Calu3 (cell line): ENCODE measurements around the gene TNRC6C. TPM values are rescaled to one million over a fixed set of nuclear protein-coding genes. Genes with fewer than 3 reads are reported as not detected.
"Not testable (repeated sequence)": the region's sequence is repeated elsewhere in the genome, so short reads cannot be mapped to it uniquely, and the experiment has no call there.

Experiments
- BruUV-seq: library from RNA; stranded (reverse); fragments of 400-500 nt; replicated peaks from 2 replicates; lab custom pipeline; 2021; lab: Mats Ljungman, UMichigan
- CTCF ChIA-PET: fragments of 300-600 bp; sonication (Branson Sonifier 250); formaldehyde crosslinking; loops from one replicate; lab custom pipeline; 2022; ENCODE audit warnings: antibody characterized with exemption; lab: Charles Lee
- DNase-seq: peaks from one replicate; pipeline ENCODE4 v3.0.0; 2022
- H3K27ac Mint-ChIP-seq: one replicate; pipeline ENCODE4 v1.8.0; 2022; ENCODE audit warnings: mixed read lengths; ENCODE audit not compliant: unreplicated experiment
- H3K27me3 Mint-ChIP-seq: one replicate; pipeline ENCODE4 v1.8.0; 2022; ENCODE audit warnings: mixed read lengths; ENCODE audit not compliant: unreplicated experiment
- H3K36me3 Mint-ChIP-seq: one replicate; pipeline ENCODE4 v1.8.0; 2022; ENCODE audit warnings: mild to moderate bottlenecking, moderate library complexity, mixed read lengths; ENCODE audit not compliant: insufficient read depth, unreplicated experiment
- H3K4me1 Mint-ChIP-seq: one replicate; pipeline ENCODE4 v1.8.0; 2022; ENCODE audit warnings: mild to moderate bottlenecking, low read depth, mixed read lengths; ENCODE audit not compliant: unreplicated experiment
- H3K4me3 Mint-ChIP-seq: one replicate; pipeline ENCODE4 v1.8.0; 2022; ENCODE audit warnings: mild to moderate bottlenecking, low read depth, moderate library complexity, mixed read lengths; ENCODE audit not compliant: unreplicated experiment
- H3K9me3 Mint-ChIP-seq: one replicate; pipeline ENCODE4 v1.8.0; 2022; ENCODE audit warnings: low read depth, mixed read lengths; ENCODE audit not compliant: unreplicated experiment
- intact Hi-C: fragments of 100-400 bp; cut with micrococcal nuclease; formaldehyde crosslinking; loops from one replicate; pipeline ENCODE4 v1.10.0; 2022; ENCODE audit not compliant: unreplicated experiment
- total RNA-seq: library from RNA; stranded (reverse); gene quantifications from 2 replicates; pipeline ENCODE4 v1.2.3, GENCODE V29; 2022
- TF ChIP-seq, protein P1 (sequence below): fragments of 200-600 bp; IDR thresholded peaks from one replicate; pipeline ENCODE4 v1.8.0; 2022; ENCODE audit warnings: antibody characterized with exemption; ENCODE audit not compliant: unreplicated experiment

TNRC6C gene
- total RNA-seq, 1 experiment from 2014 or later: 18.2 TPM

DNA sequence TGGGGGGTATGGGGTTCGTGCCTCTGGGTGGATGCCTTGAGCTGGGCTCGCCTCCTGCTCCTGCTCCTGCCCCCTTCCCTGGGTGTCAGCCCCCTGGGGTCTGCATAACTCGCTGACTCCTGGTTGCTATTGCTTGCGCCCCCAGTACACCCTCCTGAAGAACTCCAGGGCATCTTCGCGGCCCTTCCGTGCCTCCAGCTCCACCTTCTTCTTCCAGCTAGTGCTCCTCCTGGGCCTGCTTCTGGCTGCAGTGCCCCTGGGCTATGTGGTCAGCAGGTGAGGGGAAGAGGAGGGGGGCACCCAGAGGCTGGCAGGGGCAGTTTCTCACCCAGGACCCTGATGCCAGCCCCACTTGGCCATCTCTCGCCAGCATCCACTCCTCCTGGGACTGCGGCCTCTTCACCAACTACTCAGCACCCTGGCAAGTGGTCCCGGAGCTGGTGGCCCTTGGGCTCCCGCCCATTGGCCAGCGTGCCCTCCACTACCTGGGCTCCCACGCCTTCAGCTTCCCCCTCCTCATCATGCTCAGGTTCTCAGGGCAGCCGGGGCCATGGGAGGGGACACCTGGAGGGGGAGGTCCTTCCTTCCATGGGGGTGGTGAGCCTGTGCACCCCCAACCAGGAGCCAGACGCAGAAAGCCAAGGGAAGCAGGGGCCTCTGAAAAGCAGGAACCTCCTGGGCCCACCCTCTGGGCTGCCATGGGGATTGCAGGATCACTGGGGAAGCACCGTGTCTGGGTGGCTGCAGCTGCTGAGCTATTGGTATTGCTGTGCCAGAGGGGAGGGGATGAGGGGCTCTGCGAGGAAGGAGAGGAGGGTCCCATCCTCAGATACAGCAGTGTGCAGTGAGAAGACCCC is 179.9 kb downstream of the TNRC6C start:
- Mint-ChIP-seq H3K4me3 (no peak overlapping the region), H3K9me3 (no peaks in the 10 kb centered on the region), H3K4me1 (peaks cover 67% of the 10 kb centered on the region), H3K27me3 (no peaks in the 10 kb centered on the region), H3K36me3 (peaks cover 37% of the 10 kb centered on the region), H3K27ac (no peak overlapping the region)
- intact Hi-C loops: no loop called here
- no peak for DNase-seq
- TF ChIP-seq, protein P1, sequence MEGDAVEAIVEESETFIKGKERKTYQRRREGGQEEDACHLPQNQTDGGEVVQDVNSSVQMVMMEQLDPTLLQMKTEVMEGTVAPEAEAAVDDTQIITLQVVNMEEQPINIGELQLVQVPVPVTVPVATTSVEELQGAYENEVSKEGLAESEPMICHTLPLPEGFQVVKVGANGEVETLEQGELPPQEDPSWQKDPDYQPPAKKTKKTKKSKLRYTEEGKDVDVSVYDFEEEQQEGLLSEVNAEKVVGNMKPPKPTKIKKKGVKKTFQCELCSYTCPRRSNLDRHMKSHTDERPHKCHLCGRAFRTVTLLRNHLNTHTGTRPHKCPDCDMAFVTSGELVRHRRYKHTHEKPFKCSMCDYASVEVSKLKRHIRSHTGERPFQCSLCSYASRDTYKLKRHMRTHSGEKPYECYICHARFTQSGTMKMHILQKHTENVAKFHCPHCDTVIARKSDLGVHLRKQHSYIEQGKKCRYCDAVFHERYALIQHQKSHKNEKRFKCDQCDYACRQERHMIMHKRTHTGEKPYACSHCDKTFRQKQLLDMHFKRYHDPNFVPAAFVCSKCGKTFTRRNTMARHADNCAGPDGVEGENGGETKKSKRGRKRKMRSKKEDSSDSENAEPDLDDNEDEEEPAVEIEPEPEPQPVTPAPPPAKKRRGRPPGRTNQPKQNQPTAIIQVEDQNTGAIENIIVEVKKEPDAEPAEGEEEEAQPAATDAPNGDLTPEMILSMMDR: no peak
- no TSS peak for BruUV-seq
- CTCF ChIA-PET: interaction anchor here (1.2 kb wide), 1 partner anchor 9 kb away, joined by 3 read pairs; no protein-coding TSS in a partner anchor

DNA sequence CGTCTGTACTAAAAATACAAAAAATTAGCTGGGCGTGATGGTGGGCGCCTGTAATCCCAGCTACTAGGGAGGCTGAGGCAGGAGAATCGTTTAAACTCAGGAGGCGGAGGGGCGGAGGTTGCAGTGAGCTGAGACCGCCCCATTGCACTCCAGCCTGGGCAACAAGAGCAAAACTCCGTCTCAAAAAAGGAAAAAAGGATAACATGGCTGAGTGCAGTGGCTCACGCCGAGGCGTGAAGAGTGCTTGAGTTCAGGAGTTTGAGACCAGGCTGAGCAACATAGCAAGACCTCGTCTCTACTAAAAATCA is 181.3 kb downstream of the TNRC6C start:
- intact Hi-C loops, DNase-seq, H3K9me3 Mint-ChIP-seq, BruUV-seq, H3K27me3 Mint-ChIP-seq: not testable (repeated sequence)
- Mint-ChIP-seq H3K36me3 (peaks cover 41% of the 10 kb centered on the region), H3K4me3 (peak overlapping the region; percentile 37), H3K4me1 (peaks cover 72% of the 10 kb centered on the region), H3K27ac (peak overlapping the region; percentile 30)
- CTCF ChIA-PET: interaction anchor here (0.5 to 0.8 kb wide), 3 partner anchors 12 to 1920 kb away, joined by 3 to 7 read pairs (median 3); no protein-coding TSS in a partner anchor

DNA sequence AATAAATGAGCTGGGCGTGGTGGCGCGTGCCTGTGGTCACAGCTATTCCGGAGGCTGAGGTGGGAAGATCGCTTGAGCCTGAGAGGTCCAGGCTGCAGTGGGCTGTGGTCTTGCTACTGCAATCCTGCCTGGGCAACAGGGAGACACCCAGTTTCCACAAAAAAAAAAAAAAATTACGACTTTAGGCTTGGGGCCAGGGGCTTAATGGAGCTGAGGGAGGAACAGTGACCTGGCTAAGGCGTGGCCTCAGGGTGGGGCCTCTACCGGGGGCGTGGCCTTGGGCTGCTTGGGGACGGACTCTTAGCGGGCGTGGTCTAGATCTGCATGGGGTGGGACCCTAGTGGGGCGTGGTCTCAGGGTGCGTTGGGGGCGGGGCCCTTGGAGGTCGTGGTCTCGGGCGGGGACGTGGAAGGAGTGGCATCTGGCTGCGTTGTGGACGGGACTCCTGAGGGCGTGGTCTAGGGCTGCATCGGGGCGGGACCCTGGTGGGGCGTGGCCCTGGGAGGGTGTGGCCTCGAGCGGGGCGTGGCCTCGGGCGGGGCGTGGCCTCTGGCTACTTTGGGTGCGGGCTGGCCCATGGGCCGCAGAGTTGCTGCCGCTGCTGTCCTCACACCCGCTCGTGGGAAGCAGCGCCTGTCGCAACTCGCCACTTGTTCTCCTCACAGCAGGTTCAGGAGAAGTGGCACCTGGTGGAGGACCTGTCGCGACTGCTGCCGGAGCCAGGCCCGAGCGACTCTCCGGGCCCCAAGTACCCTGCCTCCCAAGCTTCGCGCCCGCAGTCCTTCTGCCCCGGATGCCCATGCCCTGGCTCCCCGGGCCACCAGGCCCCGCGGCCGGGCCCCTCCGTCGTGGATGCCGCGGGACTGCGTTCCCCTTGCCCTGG is 181.9 kb downstream of the TNRC6C start:
- CTCF ChIA-PET: interaction anchor here (0.5 to 0.8 kb wide), 3 partner anchors 11 to 1919 kb away, joined by 3 to 7 read pairs (median 3); no protein-coding TSS in a partner anchor
- no peaks in the 10 kb centered on the region for H3K27me3 Mint-ChIP-seq
- DNase-seq: peak; percentile 83
- peaks cover 73% of the 10 kb centered on the region for H3K4me1 Mint-ChIP-seq
- peak overlapping the region; percentile 30 for H3K27ac Mint-ChIP-seq
- no TSS peak for BruUV-seq
- TF ChIP-seq, protein P1: no peak
- peaks cover 43% of the 10 kb centered on the region for H3K36me3 Mint-ChIP-seq
- intact Hi-C loops: no loop called here
- H3K9me3 Mint-ChIP-seq: no peaks in the 10 kb centered on the region
- H3K4me3 Mint-ChIP-seq: peak overlapping the region; percentile 37

DNA sequence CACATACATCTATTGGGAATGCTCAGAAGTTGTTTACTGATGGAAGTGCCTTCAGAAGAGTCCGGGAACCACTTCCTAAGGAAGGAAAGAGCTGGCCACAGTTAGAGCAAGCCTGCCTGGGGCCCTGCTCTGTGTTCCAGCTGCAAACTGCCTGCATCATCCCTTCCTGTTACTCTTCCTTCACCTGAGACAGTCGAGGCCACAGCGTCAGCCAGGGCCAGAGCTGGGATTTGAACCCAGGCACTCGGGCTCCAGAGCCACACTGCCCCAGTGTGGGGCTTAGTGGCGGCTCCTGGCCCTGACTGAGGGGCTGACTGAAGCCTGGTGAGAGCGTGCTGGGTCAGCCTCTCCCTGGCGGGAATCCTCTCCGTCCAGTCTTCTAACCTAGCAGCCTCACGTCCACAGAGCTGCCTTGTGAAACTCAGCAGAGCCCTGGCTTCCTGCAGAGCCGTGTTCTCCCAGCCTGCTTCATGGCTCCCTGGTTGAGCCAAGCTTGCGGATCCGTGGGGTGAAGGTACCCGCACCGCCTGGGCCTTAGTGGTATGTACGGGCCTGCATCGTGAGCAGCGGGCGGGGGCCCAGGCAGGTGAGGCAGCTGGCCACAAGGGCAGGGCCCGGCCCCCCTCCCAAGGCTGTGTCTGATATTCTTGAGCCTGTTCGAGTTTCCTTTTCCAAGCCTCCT is 183.1 kb downstream of the TNRC6C start:
- H3K4me3 Mint-ChIP-seq: no peak overlapping the region
- peaks cover 51% of the 10 kb centered on the region for H3K36me3 Mint-ChIP-seq
- no TSS peak for BruUV-seq
- H3K27ac Mint-ChIP-seq: peak overlapping the region; percentile 50
- no peak for DNase-seq
- H3K27me3 Mint-ChIP-seq: no peaks in the 10 kb centered on the region
- H3K9me3 Mint-ChIP-seq: no peaks in the 10 kb centered on the region
- TF ChIP-seq, protein P1: no peak
- intact Hi-C loops: no loop called here
- CTCF ChIA-PET: interaction anchor here (0.7 to 1.4 kb wide), 6 partner anchors 10 to 312 kb away, joined by 3 to 16 read pairs (median 5); partner anchors contain the start of genes AFMID, BIRC5 and TK1
- H3K4me1 Mint-ChIP-seq: peaks cover 65% of the 10 kb centered on the region
